ENCODE measurements around the gene FAR2.

DNA sequence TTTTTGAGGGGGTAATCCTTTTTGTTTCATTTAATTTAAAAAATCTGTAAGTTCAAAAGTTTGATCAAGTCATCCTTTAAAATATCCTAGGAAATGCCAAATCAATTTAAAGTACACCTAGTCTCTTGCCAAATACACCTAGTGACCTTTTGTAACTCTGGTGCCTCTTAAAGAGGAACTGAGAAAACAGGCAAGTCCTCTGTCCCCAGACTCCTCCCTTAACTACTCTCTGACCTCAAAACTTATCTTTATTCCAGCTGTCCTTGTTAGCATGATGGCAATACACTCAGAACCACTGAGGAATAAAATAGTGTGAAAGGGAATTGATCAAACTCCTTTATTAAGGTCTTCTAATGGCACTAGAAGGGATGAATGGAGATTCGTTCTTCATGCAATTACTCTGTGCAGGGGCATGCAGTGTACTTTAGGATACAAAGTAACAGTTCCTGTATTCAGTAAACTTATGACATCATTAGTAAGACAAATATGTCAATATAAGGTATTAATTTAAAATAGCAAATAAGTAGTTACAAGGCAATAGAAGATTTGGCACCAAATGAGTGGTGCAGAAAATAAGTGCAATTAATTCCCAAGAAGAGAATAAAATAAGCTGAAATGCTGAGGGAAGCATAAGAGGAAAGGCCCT lies 3.3 kb downstream of the FAR2 start:
- no peak for TF ChIP-seq POLR2A (IDR thresholded peaks at IDR 0.05)
- TF ChIP-seq, protein P1, sequence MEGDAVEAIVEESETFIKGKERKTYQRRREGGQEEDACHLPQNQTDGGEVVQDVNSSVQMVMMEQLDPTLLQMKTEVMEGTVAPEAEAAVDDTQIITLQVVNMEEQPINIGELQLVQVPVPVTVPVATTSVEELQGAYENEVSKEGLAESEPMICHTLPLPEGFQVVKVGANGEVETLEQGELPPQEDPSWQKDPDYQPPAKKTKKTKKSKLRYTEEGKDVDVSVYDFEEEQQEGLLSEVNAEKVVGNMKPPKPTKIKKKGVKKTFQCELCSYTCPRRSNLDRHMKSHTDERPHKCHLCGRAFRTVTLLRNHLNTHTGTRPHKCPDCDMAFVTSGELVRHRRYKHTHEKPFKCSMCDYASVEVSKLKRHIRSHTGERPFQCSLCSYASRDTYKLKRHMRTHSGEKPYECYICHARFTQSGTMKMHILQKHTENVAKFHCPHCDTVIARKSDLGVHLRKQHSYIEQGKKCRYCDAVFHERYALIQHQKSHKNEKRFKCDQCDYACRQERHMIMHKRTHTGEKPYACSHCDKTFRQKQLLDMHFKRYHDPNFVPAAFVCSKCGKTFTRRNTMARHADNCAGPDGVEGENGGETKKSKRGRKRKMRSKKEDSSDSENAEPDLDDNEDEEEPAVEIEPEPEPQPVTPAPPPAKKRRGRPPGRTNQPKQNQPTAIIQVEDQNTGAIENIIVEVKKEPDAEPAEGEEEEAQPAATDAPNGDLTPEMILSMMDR (IDR thresholded peaks at IDR 0.05), result no peak
